COLO668 (cell line): ENCODE data around the gene ST3GAL3.

Experiments
- DNase-seq: peaks from one replicate; lab custom pipeline; 2025; ENCODE audit not compliant: unreplicated experiment; lab: John Stamatoyannopoulos, UW

The ST3GAL3 gene

DNA sequence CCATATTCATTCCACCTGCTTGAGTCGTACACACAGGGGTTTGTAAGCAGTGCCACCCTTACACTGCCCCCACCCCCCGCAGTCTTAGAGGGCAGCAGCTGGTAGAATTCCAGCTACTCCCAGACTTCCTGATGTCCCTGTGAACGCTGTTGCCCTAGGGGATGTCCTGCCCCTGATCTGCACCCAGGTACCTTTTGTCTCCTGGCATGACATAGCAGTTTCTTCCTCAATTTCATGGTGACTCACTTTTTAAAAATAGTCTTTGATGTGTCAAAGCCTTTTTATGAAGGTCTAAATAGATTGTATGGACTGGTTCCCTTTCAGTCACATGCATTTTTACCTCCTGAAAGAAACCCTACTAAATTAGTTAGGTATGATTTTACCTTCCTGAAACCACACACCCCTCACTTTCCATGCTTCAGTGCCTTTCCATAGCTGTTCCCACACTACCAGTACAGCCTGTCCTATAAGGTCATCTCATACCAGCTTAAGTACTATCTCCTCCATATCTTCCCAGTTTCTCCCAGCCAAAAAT lies 76.4 kb downstream of the ST3GAL3 start:
- peak; percentile 93 for DNase-seq

DNA sequence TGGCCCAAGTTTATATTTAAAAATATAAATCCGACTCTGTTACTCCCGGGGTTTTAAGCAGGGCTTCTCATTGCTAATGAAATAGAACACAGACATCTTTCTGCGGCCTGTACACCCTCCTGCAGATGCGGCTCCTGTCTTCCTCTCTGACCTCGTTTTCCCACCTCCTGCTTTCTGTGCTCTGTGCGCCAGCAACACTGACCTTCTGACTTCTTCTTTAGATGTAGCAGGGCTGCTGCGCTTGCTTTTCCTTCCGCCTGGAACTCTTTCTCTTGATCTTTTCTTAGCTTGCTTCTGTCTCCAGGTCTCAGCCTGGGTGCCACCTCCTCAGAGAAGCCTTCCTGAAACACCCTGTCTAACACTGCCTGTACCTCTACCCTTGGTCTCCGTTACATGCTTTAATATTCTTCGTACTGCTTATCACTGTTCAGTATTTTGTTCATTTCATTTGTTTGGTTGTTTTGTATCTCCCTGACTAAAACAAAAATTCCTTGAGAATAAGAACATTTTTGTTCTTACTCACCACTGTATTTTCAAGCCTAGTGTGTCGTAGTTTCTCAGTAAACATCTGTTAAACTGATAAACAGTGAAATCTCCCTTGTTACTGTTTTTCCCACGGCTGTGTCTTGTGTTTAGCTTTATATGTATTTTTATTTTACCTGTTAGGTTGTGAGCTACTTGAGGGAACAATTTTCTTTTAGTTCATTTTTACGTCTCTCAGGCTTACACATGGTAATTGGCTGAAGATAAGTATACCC lies 79.0 kb downstream of the ST3GAL3 start:
- DNase-seq, result no peak

DNA sequence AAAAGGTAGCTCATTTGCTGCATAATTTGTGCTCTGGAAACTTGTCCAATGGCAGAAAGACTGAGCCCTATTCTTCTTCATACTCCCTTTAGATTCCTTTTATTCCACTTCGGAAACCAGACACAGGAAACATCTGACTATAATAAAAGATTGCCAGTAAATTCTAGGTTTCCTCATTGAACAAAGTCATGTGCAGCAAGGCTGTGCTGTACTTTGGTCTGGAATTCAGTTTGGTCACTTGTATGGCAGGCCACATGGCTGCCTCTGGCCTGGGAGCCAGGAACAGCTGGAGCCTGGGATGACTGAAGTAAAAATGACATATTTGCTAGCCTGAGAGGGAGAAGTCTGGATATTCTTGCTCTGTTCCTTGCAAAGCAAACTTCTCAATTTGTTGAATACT lies 79.6 kb downstream of the ST3GAL3 start:
- no peak for DNase-seq

DNA sequence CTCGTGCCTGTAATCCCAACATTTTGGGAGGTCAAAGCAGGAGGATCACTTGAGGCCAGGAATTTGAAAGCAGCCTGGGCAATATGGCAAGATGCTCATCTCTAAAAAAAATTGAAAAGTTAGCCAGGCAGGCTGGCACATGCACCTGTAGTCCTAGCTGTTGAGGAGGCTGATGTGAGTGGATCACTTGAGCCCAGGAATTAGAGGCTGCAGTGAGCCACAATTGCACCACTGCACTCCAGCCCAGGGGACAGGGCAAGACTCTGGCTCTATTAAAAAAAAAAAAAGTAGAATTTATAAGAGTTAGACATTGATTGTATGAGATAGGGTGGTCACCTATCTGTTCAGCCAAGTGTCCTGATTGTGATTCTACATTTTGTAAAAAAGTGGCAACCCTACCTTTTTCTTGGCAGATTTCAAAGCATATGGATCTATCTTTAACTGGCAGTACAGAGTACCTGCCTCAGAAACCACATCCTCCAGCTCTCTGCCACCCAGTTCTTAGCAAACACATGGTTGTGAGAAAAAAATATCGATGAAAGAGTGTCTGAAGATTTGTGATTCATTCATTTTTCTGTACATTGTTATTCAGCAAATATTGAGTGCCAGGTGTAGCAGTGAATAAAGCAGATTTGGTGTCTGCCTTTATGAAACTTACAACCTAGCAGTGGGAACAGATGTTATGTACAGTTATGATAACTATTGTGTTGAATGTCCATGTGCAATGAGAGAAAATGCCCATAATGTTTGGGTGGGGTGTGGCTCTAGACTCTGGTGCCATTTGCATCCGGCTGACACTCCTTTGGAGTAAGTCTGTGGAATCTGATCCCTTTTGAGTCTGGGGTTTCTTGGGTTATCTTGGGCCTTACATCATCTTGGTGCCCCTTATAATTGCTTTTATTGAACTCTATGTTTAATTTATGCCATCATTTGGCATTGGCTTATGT lies 82.5 kb downstream of the ST3GAL3 start:
- DNase-seq, result no peak

DNA sequence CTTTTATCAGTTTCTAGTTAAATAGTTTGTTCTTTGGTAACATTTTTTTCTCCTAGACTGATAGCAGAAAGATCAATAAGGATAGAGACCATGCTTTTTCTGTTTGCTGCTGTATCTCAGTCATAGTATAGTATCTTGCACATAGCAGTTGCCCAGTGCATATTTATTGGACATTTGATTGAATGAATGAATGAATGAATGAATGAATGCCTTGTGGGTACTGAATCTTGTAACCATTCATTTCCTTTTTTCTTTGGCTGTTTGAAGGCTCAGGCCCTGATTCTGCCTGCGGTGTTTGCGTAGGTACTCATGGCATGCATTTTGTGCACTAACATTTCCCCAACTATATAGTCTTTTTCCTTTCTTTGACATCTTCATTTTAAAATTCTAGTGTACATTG lies 83.9 kb downstream of the ST3GAL3 start:
- DNase-seq, result no peak

DNA sequence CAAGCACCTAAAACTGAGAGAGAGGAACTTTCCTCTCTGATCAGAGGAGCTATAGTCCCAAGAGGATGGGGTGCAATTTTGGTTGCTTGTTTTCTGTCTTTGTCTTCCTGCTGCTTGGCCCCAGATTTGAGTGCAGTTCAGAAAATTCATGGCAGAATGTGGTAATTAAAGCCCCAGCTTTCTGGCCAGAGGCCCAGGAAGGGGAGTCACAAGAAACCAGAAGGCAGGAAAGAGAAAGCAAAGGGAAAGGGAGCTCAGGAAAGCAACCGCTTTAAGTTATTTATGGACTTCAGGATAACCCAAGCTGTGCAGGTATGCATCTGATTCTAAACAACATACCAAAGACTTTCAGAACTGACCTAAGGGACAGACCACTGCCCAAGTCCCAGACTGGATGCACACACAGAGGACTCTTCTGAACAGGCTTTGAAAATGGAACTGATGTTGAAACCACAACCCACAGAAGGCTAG lies 88.8 kb downstream of the ST3GAL3 start:
- no peak for DNase-seq

DNA sequence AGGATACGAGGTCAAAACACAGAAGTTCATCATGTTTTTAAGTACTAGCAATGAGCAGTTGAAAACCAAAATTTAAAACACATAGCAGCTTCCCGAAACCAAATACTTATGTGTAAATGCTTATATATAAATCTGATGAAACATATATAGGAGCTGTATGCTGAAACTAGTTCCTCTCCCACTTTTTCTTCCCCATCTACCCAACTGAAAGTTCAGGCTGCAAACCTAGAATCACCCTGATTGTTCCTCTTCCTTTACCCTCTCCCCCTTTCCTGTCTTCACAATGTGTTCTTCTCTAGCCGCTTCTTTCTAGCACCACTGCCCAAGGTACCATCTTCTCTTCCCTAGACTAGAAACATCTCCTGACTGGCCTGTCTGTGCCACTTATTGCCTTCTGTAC lies 90.6 kb downstream of the ST3GAL3 start:
- no peak for DNase-seq

DNA sequence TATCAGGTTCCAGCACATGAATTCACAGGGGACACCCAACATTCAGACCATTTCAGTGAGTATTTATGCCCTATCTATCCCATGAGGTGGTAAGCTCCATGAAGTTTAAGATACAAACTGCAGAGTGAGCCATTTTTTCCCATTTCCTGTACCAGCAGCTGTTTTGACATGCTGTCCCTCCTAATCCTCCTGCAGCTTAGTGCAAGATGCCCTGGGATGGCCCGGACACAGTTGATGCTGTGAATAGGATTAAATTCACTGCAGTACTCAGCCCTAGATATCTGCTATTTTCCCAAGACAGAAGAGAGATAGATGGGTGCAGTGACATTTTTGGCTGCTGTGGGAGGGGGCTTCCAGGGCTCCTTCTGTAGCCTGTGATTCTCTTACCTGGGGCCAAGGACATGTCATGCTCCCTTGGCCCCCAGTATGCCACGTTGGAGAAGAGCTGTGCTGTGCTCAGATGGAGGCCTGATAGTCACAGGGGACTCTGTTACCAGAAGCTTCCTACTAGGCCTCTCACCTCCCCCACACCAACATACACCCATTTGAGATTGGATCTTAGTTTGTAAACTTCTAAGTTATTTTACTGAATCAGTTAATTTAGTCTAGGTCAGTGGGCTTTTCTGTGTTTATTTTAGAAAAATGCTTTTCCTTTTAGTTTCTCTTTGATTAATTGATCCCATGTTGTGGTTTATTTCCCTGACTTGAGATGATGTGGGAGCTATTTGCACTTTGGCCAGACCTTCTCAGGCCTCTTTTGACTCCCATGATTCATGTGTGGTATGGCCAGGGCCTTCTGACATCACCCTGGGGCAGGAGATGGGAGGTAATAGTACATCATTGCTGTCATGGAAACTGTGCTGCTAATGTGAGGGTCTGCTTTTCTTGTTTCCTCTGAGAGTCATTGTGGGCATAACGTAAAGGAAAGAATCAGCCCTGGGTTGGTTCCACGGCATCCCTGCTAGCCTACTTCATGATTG lies 92.6 kb downstream of the ST3GAL3 start:
- no peak for DNase-seq

DNA sequence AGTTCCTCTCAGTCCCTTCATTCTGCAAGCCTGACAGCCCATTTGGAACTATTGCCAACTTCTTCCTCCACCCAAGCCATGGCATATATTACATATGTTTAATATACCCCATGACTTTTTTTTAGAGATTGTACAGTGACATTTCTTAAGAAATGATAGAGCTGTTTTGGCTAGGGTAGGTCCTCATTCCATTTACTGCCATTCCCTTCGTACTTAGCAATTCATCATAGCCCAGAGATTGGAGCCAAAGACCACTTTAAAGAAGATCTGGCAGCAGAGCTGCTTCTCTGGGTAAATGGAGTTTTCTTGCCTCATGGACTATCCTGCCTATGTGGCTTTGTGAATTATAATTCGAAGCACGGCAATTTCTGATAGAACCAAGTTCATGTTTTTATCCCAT lies 93.4 kb downstream of the ST3GAL3 start:
- DNase-seq, result no peak

DNA sequence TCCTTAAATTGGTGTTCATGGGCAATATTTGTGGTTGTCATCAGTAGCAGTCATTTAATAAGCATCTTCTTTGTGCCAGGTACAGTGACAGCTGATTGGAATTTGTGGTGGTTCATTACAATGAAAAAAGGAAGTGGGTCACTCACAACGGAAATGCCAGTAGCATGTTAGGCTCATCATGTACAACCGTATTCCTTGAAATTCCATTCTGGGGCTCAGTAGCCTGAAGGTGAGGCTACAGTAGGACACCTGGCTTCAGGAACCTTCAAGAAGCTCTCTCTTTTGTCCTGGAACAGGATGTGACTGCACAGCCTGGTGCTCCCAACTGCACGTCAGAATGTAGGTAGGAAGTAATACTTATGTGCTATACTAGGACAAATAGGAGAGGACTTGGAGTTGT lies 93.9 kb downstream of the ST3GAL3 start:
- DNase-seq, result no peak

DNA sequence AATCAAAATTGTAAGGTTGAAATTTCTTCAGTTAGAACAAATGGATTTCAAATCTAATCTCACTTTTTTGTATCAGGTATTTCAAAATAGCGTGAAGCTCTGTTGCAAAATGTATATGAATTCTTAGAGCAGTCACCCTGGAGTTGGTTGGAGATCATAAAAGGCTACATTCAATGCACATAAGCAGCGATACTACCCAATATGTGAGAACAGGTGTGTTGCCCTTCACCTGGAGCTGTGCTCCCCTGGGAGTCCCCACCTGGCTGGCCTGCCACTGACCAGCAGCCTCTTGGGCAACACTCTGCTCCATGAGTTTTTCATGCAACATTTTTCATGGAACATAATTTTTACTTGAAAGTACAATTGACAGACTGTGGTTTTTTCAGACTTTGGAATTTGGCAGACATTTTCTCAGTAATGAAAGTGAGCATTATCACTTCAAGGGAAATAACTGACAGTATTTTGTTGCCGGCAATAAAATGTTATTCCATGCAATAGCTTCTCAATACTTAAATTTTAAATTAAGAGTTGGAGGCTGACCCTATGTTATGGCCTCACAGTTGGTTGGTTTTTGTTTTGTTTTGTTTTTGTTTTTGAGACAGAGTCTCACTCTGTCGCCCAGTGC lies 95.1 kb downstream of the ST3GAL3 start:
- DNase-seq, result no peak

DNA sequence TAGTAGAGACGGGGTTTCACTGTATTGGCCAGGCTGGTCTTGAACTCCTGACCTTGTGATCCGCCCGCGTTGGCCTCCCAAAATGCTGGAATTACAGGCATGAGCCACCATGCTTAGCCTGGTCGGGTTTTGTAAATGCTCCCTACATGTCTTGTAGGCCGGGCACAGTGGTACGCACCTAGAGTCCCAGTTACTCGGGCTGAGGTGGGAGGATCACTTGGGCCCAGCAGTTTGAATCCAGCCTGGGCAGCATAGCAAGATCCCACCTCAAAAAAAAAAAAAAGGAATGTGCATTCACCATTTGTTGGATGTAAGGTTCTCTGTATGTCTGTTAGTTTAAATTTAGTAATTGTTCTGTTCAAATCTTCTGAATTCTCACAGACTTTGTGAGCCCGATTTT lies 95.8 kb downstream of the ST3GAL3 start:
- no peak for DNase-seq

DNA sequence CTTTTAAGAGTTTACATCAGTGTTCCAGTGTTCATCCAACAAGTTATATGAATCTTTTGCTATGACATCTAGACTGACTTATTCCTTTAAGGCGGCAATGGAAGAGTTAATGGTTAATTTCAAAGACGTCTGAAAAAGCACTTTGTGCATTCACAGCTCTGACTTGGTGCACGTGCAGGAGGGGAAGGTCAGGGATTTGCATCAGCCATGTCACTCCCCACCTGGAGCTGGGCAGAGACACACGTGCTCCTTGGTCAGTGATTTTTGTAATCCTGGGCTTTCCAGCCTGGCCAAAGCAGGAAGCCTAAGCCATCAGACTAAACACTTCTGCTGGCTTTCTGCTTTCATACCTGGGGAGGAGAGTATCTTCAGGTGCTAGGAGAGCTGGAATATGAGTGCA lies 96.3 kb downstream of the ST3GAL3 start:
- no peak for DNase-seq

DNA sequence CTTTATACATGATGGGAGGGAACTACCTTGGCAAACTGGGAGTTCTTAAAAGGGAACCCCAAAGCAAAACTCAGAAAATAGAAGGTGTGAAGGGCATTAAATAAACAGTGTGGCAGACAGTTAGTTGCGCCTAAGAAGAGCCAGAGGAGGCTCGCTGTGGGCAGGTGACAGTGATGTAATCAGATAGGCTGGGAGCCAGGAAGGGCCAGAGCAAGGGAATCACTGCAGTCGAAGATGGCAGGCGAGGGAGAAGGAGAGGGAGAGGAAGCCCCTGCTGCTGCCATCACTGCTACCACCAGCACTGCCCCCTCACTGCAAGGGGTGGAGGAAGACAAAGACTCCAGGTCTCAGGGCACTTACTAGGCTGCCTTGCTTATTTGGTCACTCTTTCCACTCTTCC lies 97.2 kb downstream of the ST3GAL3 start:
- DNase-seq, result no peak

DNA sequence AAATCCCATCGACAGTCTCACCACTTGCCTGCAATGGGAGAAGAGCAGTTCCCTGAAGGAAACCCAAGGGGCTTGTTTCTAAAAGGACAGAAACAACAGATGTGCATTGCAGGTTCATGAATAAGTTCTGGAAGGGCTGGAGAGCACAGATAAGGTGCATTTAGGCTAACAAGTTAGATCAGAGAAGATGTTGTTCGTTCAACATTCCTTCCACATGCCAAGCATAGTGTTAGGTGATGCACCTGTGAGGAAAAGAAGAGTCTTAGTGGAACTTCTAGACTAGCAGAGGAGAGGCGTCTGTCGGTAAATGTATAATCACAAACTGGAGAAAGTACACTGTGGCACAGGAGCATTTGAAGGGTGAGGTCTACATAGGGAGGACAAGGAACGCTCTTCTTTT lies 98.0 kb downstream of the ST3GAL3 start:
- no peak for DNase-seq

DNA sequence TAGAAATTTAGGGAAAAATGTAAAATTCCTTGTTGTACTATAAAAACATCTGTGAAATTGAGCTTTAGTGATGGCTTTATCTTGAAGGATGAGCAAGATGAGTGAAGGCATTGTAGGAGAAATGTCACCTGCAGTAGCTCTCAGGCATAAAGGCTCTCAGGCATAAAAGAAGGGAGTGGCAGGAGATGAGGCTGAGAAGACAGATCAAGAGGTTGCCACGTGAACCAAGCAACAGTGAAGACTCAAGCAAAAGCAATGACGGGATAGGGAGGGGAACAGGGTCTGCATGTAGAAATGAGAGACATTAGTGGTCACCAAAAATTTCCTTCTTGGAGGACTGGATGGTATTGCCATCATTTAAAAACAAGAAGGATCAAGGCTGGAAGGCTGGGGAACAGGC lies 98.8 kb downstream of the ST3GAL3 start:
- DNase-seq, result no peak

DNA sequence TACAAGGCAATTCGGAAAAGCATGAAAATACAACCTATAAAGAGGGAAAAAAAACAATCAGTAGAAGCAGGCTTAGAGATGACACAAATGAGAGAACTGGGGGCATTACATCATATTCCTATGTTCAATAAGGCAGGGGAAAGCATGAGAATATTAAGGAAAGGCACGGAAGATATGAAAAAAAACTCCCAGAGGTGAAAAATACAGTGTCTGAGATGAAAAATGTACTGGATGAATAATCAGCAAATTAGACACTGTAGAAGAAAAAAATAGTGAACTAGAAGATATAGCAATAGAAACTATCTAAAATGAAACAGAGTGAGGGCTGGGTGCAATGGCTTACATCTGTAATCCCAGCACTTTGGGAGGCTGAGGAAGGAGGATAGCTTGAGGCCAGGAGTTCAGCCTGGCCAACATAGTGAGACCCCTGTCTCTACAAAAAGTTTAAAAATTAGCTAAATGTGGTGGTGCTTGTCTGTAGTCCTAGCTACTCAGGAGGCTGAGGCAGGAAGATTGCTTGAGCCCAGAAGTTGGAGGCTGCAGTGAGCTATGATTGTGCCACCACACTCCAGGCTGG lies 101.8 kb downstream of the ST3GAL3 start:
- DNase-seq, result no peak

DNA sequence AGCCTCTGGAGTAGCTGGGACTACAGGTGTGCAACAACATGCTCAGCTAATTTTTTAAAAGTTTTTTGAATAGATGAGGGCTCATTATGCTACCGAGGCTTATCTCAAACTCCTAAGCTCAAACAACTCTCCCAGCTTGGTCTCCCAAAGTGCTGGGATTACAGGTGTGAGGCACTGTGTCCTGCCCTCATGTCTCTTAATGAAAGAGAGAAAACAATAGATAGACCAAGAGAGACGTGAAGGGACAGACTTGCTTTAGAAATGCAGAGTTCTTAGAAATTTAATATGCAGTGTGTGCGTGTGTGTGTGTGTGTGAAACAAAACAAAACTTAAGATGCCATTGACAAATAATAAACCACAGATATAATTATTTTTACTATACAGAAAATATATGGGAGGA lies 105.2 kb downstream of the ST3GAL3 start:
- no peak for DNase-seq

DNA sequence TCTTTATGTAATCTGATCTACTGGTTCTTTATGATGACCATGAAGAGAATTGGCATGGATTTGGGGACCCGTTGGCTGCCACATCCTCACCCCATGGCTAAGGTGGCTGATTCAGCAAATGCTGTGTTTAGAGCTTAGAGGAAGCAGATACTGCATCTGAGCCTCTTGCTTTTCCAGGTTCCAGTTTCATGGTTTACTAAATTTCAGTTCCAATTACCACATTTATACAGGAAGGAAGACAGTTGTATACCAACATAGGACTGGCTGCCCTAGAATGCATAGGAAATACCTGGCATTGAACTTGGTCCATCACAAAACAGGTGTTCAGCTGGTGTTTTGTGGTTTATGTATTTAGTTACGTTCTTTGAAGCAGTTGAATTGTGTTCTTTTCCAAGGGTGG lies 107.1 kb downstream of the ST3GAL3 start:
- DNase-seq, result no peak
